ENCODE results near the gene BSN. TPM values are rescaled to one million over a fixed set of nuclear protein-coding genes. Genes with fewer than 3 reads are reported as not detected.

Gene BSN
- total RNA-seq, 4 donors from 2014 or later: under 0.01 to 0.38 (median 0.16) TPM; not detected in 1

DNA sequence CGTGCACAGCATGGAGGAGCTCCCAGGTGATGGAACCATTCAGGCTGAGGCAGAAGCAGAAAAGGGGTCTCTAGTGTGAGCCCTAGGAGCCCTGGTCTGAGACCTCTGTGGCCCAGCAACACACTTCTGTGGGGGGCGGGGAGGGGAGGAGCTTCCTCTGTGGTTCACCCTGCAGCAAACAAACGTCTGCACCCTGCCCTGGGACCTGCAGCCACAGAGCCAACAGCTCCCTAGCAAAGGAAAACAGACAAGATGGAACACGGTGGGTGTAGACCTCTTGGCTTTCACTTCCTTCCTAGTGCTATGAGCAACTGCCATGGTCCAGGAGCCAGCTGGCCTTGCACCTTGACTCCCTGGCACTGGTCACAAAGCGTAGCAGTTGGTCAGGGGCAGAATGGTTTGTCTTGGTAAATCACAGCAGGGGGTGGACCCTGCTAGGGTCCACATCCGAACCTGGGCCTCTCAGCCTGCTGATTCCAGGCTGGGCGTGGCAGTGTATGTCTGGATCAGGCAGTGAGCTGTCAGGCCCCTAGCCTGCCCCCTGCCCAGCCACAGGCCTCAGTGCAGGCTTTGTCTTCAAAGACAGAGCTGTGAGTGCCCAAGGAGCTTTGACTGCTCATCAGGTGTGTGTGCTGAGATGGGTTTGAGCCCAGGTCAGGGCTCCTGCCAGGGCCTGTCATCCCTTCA is 158.5 kb downstream of the BSN start:
- TF ChIP-seq, protein P1, sequence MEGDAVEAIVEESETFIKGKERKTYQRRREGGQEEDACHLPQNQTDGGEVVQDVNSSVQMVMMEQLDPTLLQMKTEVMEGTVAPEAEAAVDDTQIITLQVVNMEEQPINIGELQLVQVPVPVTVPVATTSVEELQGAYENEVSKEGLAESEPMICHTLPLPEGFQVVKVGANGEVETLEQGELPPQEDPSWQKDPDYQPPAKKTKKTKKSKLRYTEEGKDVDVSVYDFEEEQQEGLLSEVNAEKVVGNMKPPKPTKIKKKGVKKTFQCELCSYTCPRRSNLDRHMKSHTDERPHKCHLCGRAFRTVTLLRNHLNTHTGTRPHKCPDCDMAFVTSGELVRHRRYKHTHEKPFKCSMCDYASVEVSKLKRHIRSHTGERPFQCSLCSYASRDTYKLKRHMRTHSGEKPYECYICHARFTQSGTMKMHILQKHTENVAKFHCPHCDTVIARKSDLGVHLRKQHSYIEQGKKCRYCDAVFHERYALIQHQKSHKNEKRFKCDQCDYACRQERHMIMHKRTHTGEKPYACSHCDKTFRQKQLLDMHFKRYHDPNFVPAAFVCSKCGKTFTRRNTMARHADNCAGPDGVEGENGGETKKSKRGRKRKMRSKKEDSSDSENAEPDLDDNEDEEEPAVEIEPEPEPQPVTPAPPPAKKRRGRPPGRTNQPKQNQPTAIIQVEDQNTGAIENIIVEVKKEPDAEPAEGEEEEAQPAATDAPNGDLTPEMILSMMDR (IDR thresholded peaks at IDR 0.05; ENCODE audit: low read depth): no peak

DNA sequence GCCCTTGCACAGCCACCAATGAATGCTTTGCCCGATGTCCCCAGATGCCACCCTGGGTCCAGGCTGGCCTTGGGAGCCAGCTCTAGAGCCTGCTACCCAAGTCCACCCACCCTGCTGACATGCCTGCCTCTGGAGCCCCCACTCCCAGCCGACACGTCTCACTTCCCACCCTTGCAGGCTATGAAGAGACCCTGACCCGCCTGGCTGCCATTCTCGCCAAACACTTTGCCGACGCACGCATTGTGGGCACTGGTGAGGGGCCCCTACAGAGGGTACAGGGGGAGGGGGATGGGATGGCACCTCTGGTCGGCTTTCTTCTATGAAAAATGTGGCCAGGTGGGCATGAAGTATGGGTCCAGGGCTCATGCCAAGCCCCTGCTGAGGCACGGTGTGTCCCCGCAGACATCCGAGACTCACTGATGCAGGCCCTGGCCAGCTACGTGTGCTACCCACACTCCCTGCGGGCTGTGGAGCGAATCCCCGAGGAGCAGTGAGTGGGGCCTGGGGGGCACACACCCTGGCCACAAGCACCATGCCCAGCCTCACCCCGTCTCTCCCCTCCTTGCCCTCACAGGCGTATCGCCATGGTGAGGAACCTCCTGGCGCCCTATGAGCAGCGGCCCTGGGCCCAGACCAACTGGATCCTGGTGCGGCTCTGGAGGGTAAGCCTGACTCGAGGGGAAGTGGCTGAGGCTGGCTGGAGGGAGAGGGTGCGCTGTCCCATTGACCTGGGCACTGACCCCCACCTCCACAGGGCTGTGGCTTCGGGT is 159.2 kb downstream of the BSN start:
- TF ChIP-seq, protein P1 (IDR thresholded peaks at IDR 0.05; ENCODE audit: low read depth): no peak

DNA sequence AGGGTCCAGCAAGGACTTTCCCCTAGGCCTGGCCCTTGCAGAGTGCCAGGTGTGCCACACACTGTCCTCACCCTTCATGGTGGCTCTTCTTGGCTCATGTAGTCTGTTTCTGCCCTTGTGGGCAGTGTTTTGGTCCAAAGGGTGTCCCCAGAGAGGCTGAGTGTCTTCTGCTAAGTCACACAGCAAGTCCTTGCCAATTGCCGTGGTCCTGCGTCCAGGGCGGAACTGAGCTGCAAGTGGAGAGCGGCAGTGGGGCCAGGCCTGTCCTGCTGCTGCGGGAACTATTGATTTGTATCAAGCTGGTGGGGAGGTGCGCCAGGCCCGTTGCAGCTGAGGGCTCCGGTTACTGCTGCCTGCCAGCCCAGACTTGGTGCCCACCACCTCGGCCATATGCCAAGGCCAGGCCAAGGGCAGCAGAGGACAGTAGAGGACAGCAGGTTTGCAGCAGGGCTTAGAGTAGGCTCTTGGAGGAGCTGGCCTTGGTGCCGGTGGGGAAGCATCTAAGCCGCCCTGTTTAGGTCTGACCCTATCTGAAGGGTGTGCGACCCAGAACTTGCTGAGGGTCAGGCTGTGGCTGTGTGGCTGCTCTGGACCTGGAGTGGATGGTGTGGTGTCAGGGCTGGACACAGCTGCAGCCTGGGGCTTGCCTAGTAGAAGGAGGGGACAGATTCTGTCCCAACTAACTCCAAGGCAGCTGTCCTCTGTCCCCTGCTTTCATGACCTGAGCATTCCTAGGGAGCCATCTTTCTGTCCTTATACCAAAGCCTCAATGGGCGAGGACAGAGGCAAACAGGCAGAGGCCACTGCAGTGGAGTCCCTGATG is 160.7 kb downstream of the BSN start:
- TF ChIP-seq, protein P1 (IDR thresholded peaks at IDR 0.05; ENCODE audit: low read depth): no peak

DNA sequence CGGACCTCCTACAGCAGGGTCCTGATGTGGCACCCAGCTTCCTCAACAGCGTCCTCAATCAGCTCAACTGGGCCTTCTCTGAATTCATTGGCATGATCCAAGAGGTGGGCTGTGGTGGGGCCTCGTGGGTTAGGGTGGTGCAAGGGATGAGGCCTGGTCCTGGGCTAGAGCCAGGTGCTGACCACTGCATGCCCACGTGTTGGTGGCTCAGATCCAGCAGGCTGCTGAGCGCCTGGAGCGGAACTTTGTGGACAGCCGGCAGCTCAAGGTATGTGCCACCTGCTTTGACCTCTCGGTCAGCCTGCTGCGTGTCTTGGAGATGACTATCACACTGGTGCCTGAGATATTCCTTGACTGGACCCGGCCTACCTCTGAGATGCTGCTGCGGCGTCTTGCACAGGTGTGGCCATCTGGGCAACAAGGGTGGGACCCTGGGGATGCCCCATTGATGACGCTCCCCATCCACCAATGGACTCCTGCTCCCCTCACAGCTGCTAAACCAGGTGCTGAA is 161.4 kb downstream of the BSN start:
- TF ChIP-seq, protein P1 (IDR thresholded peaks at IDR 0.05; ENCODE audit: low read depth): no peak

DNA sequence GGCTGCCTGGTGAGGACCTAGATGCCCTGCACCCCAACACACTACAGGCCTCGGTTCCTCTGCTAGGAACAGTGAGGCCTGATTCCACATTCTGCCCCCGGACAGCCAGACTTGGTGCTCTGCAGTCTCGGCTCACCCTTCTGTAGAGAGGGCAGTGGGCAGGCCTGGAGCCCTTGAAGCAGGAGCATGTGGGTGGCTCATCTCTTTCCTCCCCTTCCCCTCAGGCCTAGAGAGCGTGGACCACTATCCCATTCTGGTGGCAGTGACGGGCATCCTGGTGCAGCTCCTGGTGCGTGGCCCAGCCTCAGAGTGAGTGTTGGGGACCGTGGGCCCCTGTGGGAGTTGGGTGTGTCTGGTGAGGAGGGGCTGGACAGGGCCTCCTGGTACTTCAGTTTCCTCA is 161.9 kb downstream of the BSN start:
- TF ChIP-seq, protein P1 (IDR thresholded peaks at IDR 0.05; ENCODE audit: low read depth): no peak

DNA sequence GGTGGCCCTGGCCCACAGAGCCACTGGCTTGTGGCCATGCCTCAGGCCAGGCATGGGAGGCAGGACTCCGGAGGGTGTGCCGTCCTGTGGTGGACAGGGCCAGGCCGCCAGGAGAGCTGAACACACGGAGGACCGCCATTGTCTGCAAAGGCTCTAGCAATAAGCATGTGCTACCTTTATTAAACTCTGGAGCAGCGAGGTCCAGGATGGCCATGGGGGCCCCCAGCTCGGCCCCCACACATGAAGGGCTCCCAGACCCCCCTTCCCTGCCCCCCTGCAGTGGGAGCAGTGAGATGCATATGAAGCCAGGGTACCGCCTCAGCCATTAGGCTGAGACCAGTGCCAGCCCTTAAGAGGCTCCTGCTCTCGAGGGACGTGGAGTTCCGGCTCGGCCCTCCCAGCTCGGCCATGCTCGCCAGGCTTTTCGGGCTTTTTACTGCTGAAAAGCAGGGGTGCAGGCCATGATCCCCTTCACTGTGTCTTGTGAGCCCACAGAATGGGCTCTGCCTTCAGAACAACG is 162.5 kb downstream of the BSN start:
- TF ChIP-seq, protein P1 (IDR thresholded peaks at IDR 0.05; ENCODE audit: low read depth): no peak

Data from subcutaneous adipose tissue (tissue), 4 donors.